LNCaP clone FGC (cell line): ENCODE results near the gene MAP1LC3B2.

Source experiments
- DNase-seq: peaks from one replicate; pipeline ENCODE4 v3.0.0-alpha.2; 2011; ENCODE audit warnings: low read depth
- H3K4me3 ChIP-seq: 2 replicates; pipeline ENCODE4 v1.5.1; 2011; ENCODE audit warnings: mild to moderate bottlenecking, low read depth, low read length, control low read depth
- TF ChIP-seq, protein P1 (sequence below): IDR thresholded peaks from 2 replicates; pipeline ENCODE4 v1.5.1; 2012; ENCODE audit warnings: mild to moderate bottlenecking; ENCODE audit not compliant: control insufficient read depth, insufficient read depth; ENCODE audit errors: extremely low read depth

Gene MAP1LC3B2

DNA sequence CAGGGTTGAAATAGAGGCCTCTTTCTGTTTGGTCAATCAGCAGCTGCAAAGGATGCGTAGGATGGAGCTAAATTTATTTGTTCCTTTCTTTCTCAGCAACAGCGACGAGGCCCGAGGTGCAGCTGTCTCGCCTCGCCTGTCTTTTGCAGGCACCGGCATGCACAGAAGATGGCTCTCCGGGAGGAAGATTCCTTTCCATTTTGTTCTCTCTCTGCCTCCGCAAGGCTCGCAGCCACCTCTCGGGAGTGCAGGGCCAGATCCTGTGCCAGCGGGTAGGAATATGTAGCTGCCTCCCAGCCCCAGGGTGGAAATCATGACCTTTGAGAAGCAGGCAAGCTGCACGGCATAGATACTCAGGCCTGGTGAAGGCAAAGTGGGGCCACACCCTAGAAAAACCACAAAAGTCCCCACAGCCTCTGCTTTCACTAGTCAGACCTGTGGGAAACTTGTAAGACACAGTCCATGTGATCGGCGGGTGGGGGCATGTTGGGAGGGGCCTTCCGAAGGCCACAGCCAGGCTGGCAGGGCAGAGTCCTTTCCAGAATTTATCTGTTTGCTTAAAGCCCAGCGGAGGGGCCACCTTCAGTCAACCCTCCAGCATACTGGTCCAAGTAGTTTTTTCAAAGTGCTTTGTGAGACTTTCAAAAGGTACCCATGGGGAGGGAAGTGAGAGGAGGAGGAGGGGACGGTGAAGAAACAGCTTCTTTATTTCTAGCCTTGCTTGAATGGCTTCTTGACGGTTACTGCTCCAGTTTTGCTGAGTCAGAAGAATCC is at the start of gene MAP1LC3B2:
TSS of gene MAP1LC3B2 (plus strand) at position 220 of the 774 bp plus-strand sequence. CDS start 16,562 bp downstream, outside the sequence.
- TF ChIP-seq, protein P1, sequence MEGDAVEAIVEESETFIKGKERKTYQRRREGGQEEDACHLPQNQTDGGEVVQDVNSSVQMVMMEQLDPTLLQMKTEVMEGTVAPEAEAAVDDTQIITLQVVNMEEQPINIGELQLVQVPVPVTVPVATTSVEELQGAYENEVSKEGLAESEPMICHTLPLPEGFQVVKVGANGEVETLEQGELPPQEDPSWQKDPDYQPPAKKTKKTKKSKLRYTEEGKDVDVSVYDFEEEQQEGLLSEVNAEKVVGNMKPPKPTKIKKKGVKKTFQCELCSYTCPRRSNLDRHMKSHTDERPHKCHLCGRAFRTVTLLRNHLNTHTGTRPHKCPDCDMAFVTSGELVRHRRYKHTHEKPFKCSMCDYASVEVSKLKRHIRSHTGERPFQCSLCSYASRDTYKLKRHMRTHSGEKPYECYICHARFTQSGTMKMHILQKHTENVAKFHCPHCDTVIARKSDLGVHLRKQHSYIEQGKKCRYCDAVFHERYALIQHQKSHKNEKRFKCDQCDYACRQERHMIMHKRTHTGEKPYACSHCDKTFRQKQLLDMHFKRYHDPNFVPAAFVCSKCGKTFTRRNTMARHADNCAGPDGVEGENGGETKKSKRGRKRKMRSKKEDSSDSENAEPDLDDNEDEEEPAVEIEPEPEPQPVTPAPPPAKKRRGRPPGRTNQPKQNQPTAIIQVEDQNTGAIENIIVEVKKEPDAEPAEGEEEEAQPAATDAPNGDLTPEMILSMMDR: no peak
- no peak within 1 kb of the TSS for H3K4me3 ChIP-seq
- no peak for DNase-seq

DNA sequence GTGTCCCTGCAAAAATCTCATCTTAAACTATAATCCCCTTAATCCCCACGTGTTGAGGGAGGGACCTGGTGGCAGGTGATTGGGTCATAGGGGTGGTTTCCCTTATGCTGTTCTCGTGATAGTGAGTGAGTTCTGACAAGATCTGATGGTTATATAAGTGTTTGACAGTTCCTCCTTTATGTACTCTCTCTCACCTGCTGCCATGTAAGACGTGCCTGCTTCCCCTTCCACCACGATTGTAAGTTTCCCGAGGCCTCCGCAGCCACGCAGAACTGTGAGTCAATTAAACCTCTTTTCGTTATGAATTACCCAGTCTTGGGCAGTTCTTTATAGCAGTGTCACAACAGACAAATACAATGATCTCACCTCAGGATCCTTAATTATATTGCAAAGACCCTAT is 45.2 kb upstream of the MAP1LC3B2 start:
- H3K4me3 ChIP-seq: no peak overlapping the region
- no peak for DNase-seq
- TF ChIP-seq, protein P1: no peak

DNA sequence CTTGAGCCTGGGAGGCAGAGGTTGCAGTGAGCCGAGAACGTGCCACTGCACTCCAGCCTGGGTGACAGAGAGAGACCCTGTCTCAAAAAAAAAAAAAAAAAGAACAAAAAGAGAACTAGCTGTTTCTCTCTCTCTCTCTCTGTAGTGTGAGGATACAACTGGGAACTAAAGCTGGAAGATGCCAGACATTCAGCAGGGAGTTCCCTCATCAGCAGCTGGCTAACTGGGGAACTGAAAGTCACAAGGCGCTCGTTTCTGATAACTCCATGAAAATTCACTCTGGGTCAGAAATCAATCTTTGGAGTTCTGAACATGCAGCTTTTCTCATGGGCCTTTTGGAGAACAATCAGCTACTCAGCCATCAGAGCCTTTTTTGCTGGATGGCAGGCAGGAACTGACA is 43.5 kb upstream of the MAP1LC3B2 start:
- TF ChIP-seq, protein P1: no peak
- DNase-seq: no peak
- no peak overlapping the region for H3K4me3 ChIP-seq

DNA sequence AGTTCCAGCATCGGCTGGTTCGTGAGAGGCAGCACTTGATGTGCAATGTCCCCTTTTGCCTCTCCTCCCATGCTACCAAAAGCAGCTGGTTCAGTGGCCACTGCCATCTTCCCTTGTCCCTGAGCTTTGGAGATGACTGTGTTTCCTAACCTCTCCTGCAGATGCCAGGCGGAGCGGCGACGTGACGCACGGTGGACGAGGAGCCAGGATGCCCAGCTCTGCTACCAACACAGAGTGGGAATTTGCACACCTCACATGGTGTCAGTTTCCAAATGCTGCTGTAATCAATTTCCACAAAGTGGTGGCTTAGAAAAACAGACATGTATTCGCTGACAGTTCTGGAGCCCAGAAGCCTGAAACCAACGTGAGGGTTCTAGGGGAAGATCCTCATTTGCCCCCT is 42.5 kb upstream of the MAP1LC3B2 start:
- DNase-seq: no peak
- TF ChIP-seq, protein P1: no peak
- H3K4me3 ChIP-seq: no peak overlapping the region

DNA sequence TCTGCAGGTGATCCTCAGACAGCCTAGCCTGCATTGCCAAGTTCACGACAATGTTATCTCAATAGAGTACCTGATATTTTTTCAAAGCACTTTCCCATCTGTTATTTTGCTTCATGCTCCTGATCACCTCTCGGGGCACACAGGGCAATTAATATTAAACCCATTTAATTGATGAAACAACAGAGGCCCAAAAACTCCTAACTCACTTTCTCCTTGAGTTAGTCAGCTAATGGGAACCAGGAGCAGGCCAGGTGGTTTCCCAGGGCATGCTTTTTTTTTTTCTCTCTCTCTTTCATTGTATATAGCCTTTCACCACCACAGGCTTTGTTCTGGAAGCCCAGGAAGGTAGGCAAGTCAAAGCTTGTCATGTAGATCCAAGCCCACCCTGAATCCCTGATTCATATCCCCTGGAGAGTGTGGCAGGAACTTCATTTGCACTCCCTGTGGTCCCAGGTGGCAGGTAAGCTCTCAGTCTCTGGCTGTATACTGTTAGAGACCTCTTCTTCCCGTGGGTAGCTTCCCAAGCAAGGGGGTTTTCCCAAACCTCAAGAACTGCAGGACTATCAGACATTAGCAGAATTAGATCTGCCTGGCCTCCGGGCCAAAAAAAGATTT is 41.6 kb upstream of the MAP1LC3B2 start:
- H3K4me3 ChIP-seq: no peak overlapping the region
- TF ChIP-seq, protein P1: no peak

DNA sequence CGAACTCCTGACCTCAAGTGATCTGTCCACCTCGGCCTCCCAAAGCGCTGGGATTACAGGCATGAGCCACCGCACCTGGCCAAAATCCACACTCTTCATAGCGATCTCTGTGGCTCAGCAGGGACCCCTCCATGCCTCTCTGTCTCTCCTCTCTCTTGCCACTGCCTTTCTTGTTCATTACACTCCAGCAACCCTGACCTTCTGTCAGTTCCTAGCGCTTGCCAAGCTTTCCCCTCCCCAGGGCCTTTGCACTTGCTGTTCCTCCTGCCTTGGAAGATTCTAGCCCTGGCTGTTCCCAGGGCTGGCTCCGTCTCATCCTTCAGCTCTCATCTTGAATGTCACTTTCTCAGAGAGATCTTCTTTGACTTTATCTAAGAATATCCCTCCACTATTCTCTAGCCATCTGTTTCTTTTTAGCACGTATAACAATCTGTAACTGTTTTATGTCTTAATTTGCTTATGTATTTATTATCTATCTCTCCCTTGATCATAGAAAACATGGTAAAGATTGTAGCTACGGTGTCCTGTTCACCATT is 38.9 kb upstream of the MAP1LC3B2 start:
- DNase-seq: no peak
- H3K4me3 ChIP-seq: no peak overlapping the region
- TF ChIP-seq, protein P1: no peak

More for the DNA sequence above, 41.6 kb upstream of the MAP1LC3B2 start:
- no peak for DNase-seq
